ACC112 (cell line): ENCODE results near the gene VSX1.

Experiments used
- H2AFZ ChIP-seq: fragments of 200-600 bp; sonication (generic); one replicate; pipeline ENCODE4 v1.6.0; 2017; ENCODE audit warnings: antibody characterized with exemption, low read length; ENCODE audit not compliant: unreplicated experiment
- H3K27ac ChIP-seq: fragments of 200-600 bp; sonication (generic); 2 replicates; pipeline ENCODE4 v1.5.1; 2014; ENCODE audit warnings: low read depth, mild to moderate bottlenecking, antibody characterized with exemption, low read length, moderate library complexity
- H3K27me3 ChIP-seq: fragments of 200-600 bp; sonication (generic); 2 replicates; pipeline ENCODE4 v1.6.1; 2014; ENCODE audit warnings: mild to moderate bottlenecking, antibody characterized with exemption, low read length, moderate library complexity, mixed read lengths; ENCODE audit not compliant: insufficient read depth
- H3K36me3 ChIP-seq: fragments of 200-600 bp; sonication (generic); 2 replicates; pipeline ENCODE4 v1.6.1; 2016; ENCODE audit warnings: mild to moderate bottlenecking, antibody characterized with exemption, low read length, moderate library complexity, mixed read lengths; ENCODE audit not compliant: insufficient read depth
- H3K4me1 ChIP-seq: fragments of 200-600 bp; sonication (generic); one replicate; pipeline ENCODE4 v1.6.1; 2016; ENCODE audit warnings: low read length, mixed read lengths; ENCODE audit not compliant: insufficient read depth, unreplicated experiment, control insufficient read depth
- H3K4me3 ChIP-seq: fragments of 200-600 bp; sonication (generic); 2 replicates; pipeline ENCODE4 v1.5.1; 2014; ENCODE audit warnings: mild to moderate bottlenecking, low read depth, low read length
- H3K79me2 ChIP-seq: fragments of 200-600 bp; sonication (generic); one replicate; pipeline ENCODE4 v1.6.0; 2016; ENCODE audit warnings: low read length; ENCODE audit not compliant: control insufficient read depth, unreplicated experiment, insufficient read depth

Gene VSX1

GRCh38 chr20:25077610-25078169 lies 4.3 kb downstream of the VSX1 start:
- no peaks in the 10 kb centered on the region for H3K79me2 ChIP-seq
- no peak overlapping the region for H3K27ac ChIP-seq
- peak overlapping the region; percentile 38 for H3K4me3 ChIP-seq
- H2AFZ ChIP-seq, result no peak overlapping the region
- H3K27me3 ChIP-seq, result peaks cover 82% of the 10 kb centered on the region
- H3K36me3 ChIP-seq, result no peaks in the 10 kb centered on the region
- peaks cover 11% of the 10 kb centered on the region for H3K4me1 ChIP-seq

DNA sequence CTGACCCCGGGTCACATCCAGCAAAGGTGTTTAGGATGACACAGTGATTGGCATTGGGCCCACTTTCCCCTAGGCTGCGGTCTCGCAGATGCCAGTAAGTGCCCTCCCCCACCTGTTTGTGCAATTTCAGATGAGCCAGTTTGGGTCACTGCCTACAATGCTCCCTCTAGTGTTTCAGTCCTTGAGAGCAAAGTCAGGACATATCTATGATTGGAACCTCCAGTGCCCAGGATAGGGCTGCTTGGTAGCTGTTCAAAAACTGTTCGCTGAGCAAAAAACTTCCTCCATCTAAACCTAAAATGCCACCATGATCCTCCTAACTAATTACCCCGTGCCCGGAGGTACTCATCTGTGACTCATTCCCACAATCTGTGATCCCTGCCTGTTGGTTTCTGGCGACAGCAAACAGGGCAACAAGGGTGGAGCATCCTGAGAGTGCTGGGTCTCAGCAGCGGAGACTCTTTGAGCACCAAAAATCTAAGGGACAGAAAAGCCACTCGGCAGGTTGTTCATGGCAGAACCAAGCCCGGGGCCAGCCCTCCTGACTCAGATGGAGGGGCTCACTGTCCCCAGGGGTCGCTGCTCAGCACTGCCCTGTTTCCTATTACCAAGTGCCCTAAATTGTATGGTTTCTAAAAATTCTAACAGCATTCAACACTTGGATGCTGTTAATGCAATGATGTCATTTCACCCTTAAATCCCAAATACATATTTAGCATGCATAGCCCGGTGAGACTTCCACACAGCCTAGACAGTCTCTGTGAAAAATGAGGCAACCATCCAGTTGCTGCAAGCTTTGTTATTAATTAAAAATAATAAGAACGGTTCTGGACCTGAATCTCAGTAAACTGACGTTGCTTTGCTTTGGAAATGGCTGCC lies 5.0 kb downstream of the VSX1 start:
- no peak overlapping the region for H2AFZ ChIP-seq
- peaks cover 83% of the 10 kb centered on the region for H3K27me3 ChIP-seq
- peaks cover 17% of the 10 kb centered on the region for H3K4me1 ChIP-seq
- peak overlapping the region; percentile 38 for H3K4me3 ChIP-seq
- H3K36me3 ChIP-seq, result no peaks in the 10 kb centered on the region
- H3K27ac ChIP-seq, result no peak overlapping the region
- no peaks in the 10 kb centered on the region for H3K79me2 ChIP-seq

GRCh38 chr20:25076201-25076600 lies 5.7 kb downstream of the VSX1 start:
- Histone ChIP-seq H3K4me3 (no peak overlapping the region), H2AFZ (no peak overlapping the region), H3K27me3 (peaks cover 83% of the 10 kb centered on the region), H3K4me1 (peaks cover 17% of the 10 kb centered on the region), H3K27ac (no peak overlapping the region), H3K36me3 (no peaks in the 10 kb centered on the region), H3K79me2 (no peaks in the 10 kb centered on the region)

- H3K4me3 ChIP-seq, result no peak overlapping the region
- no peak overlapping the region for H3K27ac ChIP-seq
- peaks cover 17% of the 10 kb centered on the region for H3K4me1 ChIP-seq
- H3K36me3 ChIP-seq, result no peaks in the 10 kb centered on the region
- H2AFZ ChIP-seq, result no peak overlapping the region
- no peaks in the 10 kb centered on the region for H3K79me2 ChIP-seq
- H3K27me3 ChIP-seq, result peaks cover 83% of the 10 kb centered on the region
Measured at GRCh38 chr20:25073544-25073943, 8.4 kb downstream of the VSX1 start.

DNA sequence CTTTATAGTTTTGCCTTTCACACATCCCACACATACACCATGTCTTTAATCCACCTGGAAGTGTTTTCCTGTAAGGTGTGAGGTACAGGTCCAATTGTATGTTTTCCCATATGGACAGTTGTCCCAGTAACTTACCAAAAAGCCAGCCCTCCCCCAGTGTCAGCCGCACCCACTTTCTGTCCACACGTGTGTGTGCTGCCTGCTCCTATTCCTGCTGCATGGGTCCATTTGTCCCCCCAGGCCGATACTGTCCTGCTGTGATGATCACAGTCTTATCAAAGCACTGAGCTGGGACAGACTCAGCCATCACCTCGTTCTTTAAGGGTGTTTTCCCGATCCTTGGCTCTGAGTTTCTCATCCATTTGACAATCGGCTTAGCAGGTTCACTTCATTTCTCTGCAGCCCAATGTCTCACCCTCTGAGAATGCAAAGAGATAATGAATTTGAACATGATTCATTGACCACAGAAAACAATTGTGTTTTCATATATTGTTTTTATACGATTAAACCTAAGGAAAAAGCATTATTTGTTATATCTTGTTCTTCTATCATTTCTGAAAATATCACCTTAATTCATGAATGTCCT lies 9.6 kb downstream of the VSX1 start:
- no peak overlapping the region for H3K27ac ChIP-seq
- peaks cover 16% of the 10 kb centered on the region for H3K4me1 ChIP-seq
- H3K27me3 ChIP-seq, result peaks cover 83% of the 10 kb centered on the region
- no peaks in the 10 kb centered on the region for H3K79me2 ChIP-seq
- H3K36me3 ChIP-seq, result no peaks in the 10 kb centered on the region
- H2AFZ ChIP-seq, result no peak overlapping the region
- no peak overlapping the region for H3K4me3 ChIP-seq

DNA sequence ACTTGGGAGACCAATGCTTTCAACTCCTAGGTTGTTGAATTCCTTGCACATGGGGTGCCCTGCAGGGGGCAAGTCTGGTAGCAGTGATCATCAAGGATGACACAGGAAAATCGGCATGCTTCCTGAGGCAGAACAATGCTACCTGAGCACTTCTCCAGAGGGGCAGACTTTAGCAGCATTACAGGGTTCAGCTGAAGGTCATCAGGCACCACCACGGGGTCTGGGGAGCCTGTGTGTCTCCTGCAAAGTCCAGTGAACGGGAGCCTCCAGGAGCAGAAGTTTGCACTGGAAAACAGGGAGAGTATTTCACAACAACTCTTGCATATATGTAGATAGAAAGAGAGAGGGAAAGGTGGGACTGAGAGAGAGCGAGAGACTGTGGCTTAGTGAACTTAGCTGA lies 10.2 kb downstream of the VSX1 start:
- Histone ChIP-seq H2AFZ (no peak overlapping the region), H3K27me3 (peaks cover 83% of the 10 kb centered on the region), H3K27ac (no peak overlapping the region), H3K79me2 (no peaks in the 10 kb centered on the region), H3K4me1 (peaks cover 11% of the 10 kb centered on the region), H3K4me3 (no peak overlapping the region), H3K36me3 (no peaks in the 10 kb centered on the region)

DNA sequence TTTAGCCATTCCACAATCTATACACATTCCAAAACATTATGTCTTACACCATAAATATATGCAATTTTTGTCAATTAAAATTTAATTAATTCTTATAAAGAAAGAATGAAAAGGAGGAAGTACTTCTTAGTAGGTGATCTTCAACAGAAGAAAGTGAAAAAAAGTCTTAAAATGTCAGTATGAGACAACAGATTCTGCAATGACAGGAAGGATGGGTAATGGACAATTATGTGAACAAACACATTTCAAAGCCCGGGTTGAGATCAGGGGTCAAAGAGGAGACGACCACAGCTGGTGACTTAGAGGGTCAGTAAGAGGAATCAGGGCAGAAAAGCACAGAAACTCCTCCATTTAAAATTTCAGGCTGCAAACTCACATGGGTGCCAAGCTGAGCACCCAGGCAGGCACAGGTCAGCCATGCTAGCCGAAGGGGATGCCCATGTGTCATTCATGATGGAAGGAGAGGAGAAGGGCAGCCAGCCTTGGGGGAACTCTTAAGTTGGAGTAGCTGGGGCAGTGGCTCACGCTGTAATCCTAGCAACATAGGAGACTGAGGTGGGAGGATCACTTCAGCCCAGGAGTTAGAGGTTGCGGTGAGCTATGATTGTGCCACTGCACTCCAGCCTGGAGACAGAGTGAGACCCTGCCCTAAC lies 11.0 kb downstream of the VSX1 start:
- Histone ChIP-seq H2AFZ (no peak overlapping the region), H3K4me1 (peaks cover 8% of the 10 kb centered on the region), H3K36me3 (no peaks in the 10 kb centered on the region), H3K27ac (no peak overlapping the region), H3K27me3 (peaks cover 82% of the 10 kb centered on the region), H3K79me2 (no peaks in the 10 kb centered on the region), H3K4me3 (no peak overlapping the region)

DNA sequence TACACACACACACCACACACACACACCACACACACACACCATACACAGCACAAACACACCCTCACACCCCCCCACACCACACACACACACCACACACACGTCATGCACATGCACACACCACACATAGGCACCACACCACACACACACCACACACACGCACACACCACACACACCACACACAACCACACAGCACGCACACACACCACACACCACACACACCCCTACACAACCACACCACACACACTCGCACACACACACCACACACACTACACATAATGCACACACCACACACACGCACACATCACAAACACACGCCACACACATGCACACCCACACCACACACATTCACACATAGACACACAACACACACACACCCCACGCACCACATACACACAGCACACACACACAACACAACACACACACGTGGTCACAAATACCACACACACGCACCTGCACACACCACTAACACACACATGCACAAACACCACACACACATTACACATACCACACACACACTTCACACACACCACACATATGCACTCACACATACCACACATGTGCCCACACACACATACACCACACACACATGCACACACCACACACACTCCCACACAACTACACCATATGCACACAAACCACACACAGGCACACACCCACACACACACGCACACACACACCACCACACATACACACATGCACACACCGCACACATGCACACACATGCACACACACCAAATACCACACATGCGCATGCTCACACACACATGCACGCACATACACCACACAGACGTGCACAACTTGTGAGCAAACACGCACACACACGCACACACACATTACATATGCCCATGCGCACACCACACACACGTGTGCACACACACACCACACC lies 14.6 kb downstream of the VSX1 start:
- no peak overlapping the region for H3K4me3 ChIP-seq
- no peaks in the 10 kb centered on the region for H3K36me3 ChIP-seq
- H3K27me3 ChIP-seq, result peaks cover 79% of the 10 kb centered on the region
- H3K79me2 ChIP-seq, result no peaks in the 10 kb centered on the region
- no peak overlapping the region for H3K27ac ChIP-seq
- H2AFZ ChIP-seq, result no peak overlapping the region
- H3K4me1 ChIP-seq, result peaks cover 2% of the 10 kb centered on the region

DNA sequence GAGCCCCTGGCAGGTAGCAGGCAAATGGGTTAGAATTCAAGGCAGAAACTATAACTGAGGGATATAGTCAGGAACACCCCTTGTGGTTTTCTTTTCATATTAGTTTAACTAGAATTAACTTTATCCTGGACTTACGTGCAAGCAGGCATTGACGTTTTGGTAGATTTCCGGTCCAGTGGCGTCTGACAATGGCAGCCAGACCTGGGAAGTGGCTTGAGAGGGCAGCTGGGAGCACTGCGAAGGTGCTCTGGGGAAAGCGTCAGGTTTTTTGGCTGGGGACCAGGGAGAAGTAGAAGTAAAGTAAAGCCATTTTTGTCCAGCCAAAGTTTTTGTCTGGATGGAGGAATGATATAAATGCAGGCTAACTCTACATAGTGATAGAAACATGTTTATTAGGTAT lies 15.6 kb downstream of the VSX1 start:
- H3K4me1 ChIP-seq, result no peaks in the 10 kb centered on the region
- no peaks in the 10 kb centered on the region for H3K36me3 ChIP-seq
- peaks cover 78% of the 10 kb centered on the region for H3K27me3 ChIP-seq
- no peak overlapping the region for H2AFZ ChIP-seq
- no peak overlapping the region for H3K27ac ChIP-seq
- no peaks in the 10 kb centered on the region for H3K79me2 ChIP-seq
- H3K4me3 ChIP-seq, result no peak overlapping the region
